HepG2 (cell line): ENCODE results near the gene SASH1. TPM values are rescaled to one million over a fixed set of nuclear protein-coding genes. Genes with fewer than 3 reads are reported as not detected.

ENCODE experiments used
- ATAC-seq: fragments of 200-7000 bp; cut with Tn5 transposase; 3 replicates; pipeline ENCODE4 v1.9.1; 2020; ENCODE audit warnings: mild to moderate bottlenecking, moderate library complexity
- BruUV-seq: library from RNA; stranded (reverse); fragments of 400-500 nt; replicated peaks from 2 replicates; lab custom pipeline; 2021; lab: Mats Ljungman, UMichigan
- CTCF ChIA-PET: fragments of 300-600 bp; formaldehyde crosslinking; extraction: SDS; loops from one replicate; lab custom pipeline; 2021; ENCODE audit warnings: low total read pairs, inconsistent platforms, low intra/inter-chr PET ratio; lab: Yijun Ruan, JAX
- POLR2A ChIA-PET: fragments of 350-600 bp; sonication (Branson Sonifier 250); formaldehyde crosslinking; loops from one replicate; lab custom pipeline; 2020; ENCODE audit warnings: antibody characterized with exemption, inconsistent platforms; lab: Yijun Ruan, JAX
- DNase-seq: peaks from one replicate; pipeline ENCODE4 v3.0.0-alpha.2; 2015; ENCODE audit warnings: low spot score
- FAIRE-seq: peaks from 3 replicates; lab custom pipeline; 2011; peaks lifted over from hg19 to GRCh38; lab: Jason Lieb, UNC
- H2AFZ ChIP-seq: one replicate; pipeline ENCODE4 v1.6.1; 2011; ENCODE audit warnings: low read length, inconsistent platforms
- H3K27ac ChIP-seq: fragments of 300-600 bp; 3 replicates; pipeline ENCODE4 v1.8.0; 2011; ENCODE audit warnings: mixed run types, mild to moderate bottlenecking, mixed read lengths, low read length, inconsistent platforms; ENCODE audit not compliant: insufficient read depth; ENCODE audit errors: extremely low read length
- H3K27me3 ChIP-seq, 2 experiments: fragments of 200-600 bp in 1 of 2; 2 replicates in 1 of 2; 3 replicates in 1 of 2; pipeline versions ENCODE4 v1.6.0 to v1.8.0; 2011; ENCODE audit warnings: low read length in 2 of 2, mild to moderate bottlenecking in 2 of 2, moderate library complexity in 2 of 2, inconsistent platforms in 1 of 2; ENCODE audit not compliant: insufficient read depth in 2 of 2, control insufficient read depth in 1 of 2
- H3K36me3 ChIP-seq, 2 experiments: fragments of 200-600 bp in 1 of 2; replicated peaks in 1 of 2; 2 replicates in 1 of 2; 3 replicates in 1 of 2; pipeline versions ENCODE4 v1.5.1 to v1.8.0; 2011; ENCODE audit warnings: low read length in 2 of 2, inconsistent platforms in 1 of 2; ENCODE audit not compliant: insufficient read depth in 2 of 2, control insufficient read depth in 1 of 2
- H3K4me1 ChIP-seq: 2 replicates; pipeline ENCODE4 v1.5.1; 2012; ENCODE audit warnings: low read length, inconsistent platforms; ENCODE audit not compliant: insufficient read depth
- H3K4me2 ChIP-seq: 2 replicates; pipeline ENCODE4 v1.6.0; 2011; ENCODE audit warnings: low read depth, low read length, inconsistent platforms
- H3K4me3 ChIP-seq, 3 experiments: fragments of 200-600 bp in 1 of 3; sonication (generic), shearing (Covaris generic) in 1 of 3; replicated peaks in 1 of 3; 2 replicates each; pipeline ENCODE4 v1.5.1; 2011 to 2016; ENCODE audit warnings: low read length in 3 of 3, inconsistent platforms in 2 of 3, low read depth in 2 of 3, mild to moderate bottlenecking in 2 of 3, control low read depth in 1 of 3, mixed read lengths in 1 of 3; ENCODE audit not compliant: insufficient read depth in 1 of 3
- H3K79me2 ChIP-seq: one replicate; pipeline ENCODE4 v1.6.1; 2011; ENCODE audit warnings: low read length, inconsistent platforms; ENCODE audit not compliant: insufficient read depth
- H3K9ac ChIP-seq: 2 replicates; pipeline ENCODE4 v1.6.0; 2011; ENCODE audit warnings: mild to moderate bottlenecking, low read depth, low read length, inconsistent platforms; ENCODE audit not compliant: insufficient read depth
- H3K9me3 ChIP-seq: 2 replicates; pipeline ENCODE4 v1.5.1; 2012; ENCODE audit warnings: mild to moderate bottlenecking, low read length
- H4K20me1 ChIP-seq: 2 replicates; pipeline ENCODE4 v1.6.0; 2011; ENCODE audit warnings: inconsistent platforms, mild to moderate bottlenecking, low read length, moderate library complexity; ENCODE audit not compliant: insufficient read depth
- FIP1L1 ChIP-seq: fragments of 200-400 bp; formaldehyde crosslinking; IDR thresholded peaks from 2 replicates; pipeline ENCODE4 v1.6.1; 2018; ENCODE audit warnings: low read depth, mild to moderate bottlenecking, low read length, moderate library complexity, borderline replicate concordance; ENCODE audit not compliant: insufficient read depth
- NAIF1 ChIP-seq: sonication (generic); formaldehyde crosslinking; IDR thresholded peaks from 2 replicates; pipeline ENCODE4 v1.5.0; 2020; ENCODE audit warnings: mild to moderate bottlenecking, missing genetic modification reagents, borderline replicate concordance
- NBN ChIP-seq: fragments of 450-650 bp; conservative IDR thresholded peaks from 2 replicates; pipeline ENCODE4 v1.6.1; 2017
- RBM39 ChIP-seq: fragments of 200-400 bp; formaldehyde crosslinking; IDR thresholded peaks from one replicate; pipeline ENCODE4 v1.6.1; 2018; ENCODE audit warnings: antibody characterized with exemption, mild to moderate bottlenecking, low read depth, low read length; ENCODE audit not compliant: poor library complexity, severe bottlenecking
- SMARCE1 ChIP-seq: fragments of 450-650 bp; IDR thresholded peaks from 2 replicates; pipeline ENCODE4 v1.6.1; 2017; ENCODE audit warnings: borderline replicate concordance
- SRY ChIP-seq: sonication (generic); formaldehyde crosslinking; IDR thresholded peaks from 2 replicates; pipeline ENCODE4 v1.8.0; 2022; ENCODE audit warnings: mild to moderate bottlenecking, missing genetic modification reagents
- TARDBP ChIP-seq: sonication (generic); formaldehyde crosslinking; IDR thresholded peaks from 2 replicates; pipeline ENCODE4 v1.8.0; 2022; ENCODE audit warnings: mild to moderate bottlenecking, missing genetic modification reagents
- ZEB1 ChIP-seq: IDR thresholded peaks from 2 replicates; pipeline ENCODE4 v1.6.1; 2012; ENCODE audit warnings: mild to moderate bottlenecking, low read depth, inconsistent platforms; ENCODE audit not compliant: insufficient replicate concordance
- ZFP36L1 ChIP-seq: sonication (generic); formaldehyde crosslinking; IDR thresholded peaks from 2 replicates; pipeline ENCODE4 v1.8.0; 2022; ENCODE audit warnings: mild to moderate bottlenecking, missing genetic modification reagents, moderate library complexity
- ZKSCAN5 ChIP-seq: sonication (generic); formaldehyde crosslinking; IDR thresholded peaks from 2 replicates; pipeline ENCODE4 v1.5.1; 2020; ENCODE audit warnings: mild to moderate bottlenecking, missing genetic modification reagents
- ZNF615 ChIP-seq: sonication (generic); formaldehyde crosslinking; IDR thresholded peaks from 2 replicates; pipeline ENCODE4 v1.5.0; 2020; ENCODE audit warnings: mild to moderate bottlenecking, missing genetic modification reagents, borderline replicate concordance
- WGBS: methylation state at CpG from one replicate; pipeline ENCODE4 v1.1.6; 2017; ENCODE audit warnings: low lambda C conversion rate; 5-methylcytosine and 5-hydroxymethylcytosine counted together
- in situ Hi-C: cut with HindIII; loops from 2 replicates; pipeline ENCODE4 v1.10.0; 2017; ENCODE audit warnings: low pct_unique_long_range_greater_than_20kb; ENCODE audit not compliant: extremely low pct_ligation_motif_present
- intact Hi-C: fragments of 100-400 bp; cut with micrococcal nuclease; formaldehyde crosslinking; loops from one replicate; pipeline ENCODE4 v1.10.0; 2022; ENCODE audit not compliant: unreplicated experiment
- polyA plus RNA-seq, 8 experiments: library from polyadenylated mRNA; depleted of rRNA in 3 of 8; stranded (reverse) in 7 of 8; unstranded in 1 of 8; fragments of >200 nt; fragmentation: Illumina TruSeq in 4 of 8; extraction: Trizol in 4 of 8; gene quantifications; 2 replicates each; pipeline versions ENCODE4 v1.2.1 to v1.2.3, GENCODE V29; 2011 to 2016; ENCODE audit warnings: low read depth in 4 of 8, missing spikeins in 1 of 8, mixed read lengths in 1 of 8; ENCODE audit not compliant: insufficient read depth in 1 of 8
- total RNA-seq, 5 experiments: library from RNA; depleted of rRNA; stranded (reverse); fragments of >200 nt; fragmentation: Illumina TruSeq; extraction: Trizol; gene quantifications; 2 replicates each; pipeline ENCODE4 v1.2.3, GENCODE V29; 2016; ENCODE audit warnings: low read depth in 1 of 5
- TF ChIP-seq, protein P1 (sequence below): sonication (generic); formaldehyde crosslinking; IDR thresholded peaks from 2 replicates; pipeline ENCODE4 v1.4.0; 2020; ENCODE audit warnings: missing genetic modification reagents, mild to moderate bottlenecking, borderline replicate concordance
- TF ChIP-seq, protein P2 (sequence below): sonication (generic); formaldehyde crosslinking; IDR thresholded peaks from 2 replicates; pipeline ENCODE4 v1.5.0; 2020; ENCODE audit warnings: mild to moderate bottlenecking, missing genetic modification reagents, borderline replicate concordance
- TF ChIP-seq, protein P3 (sequence below): sonication (generic); formaldehyde crosslinking; IDR thresholded peaks from 2 replicates; pipeline ENCODE4; 2020; ENCODE audit warnings: missing genetic modification reagents, mild to moderate bottlenecking, borderline replicate concordance
- TF ChIP-seq, protein P4 (sequence below): sonication (generic); formaldehyde crosslinking; IDR thresholded peaks from 2 replicates; pipeline ENCODE4 v1.8.1; 2022; ENCODE audit warnings: mild to moderate bottlenecking, missing genetic modification reagents

Gene SASH1
- total and polyA plus RNA-seq, 2 of the 13 experiments (the other 11 are each of a cell fraction or from before 2014, with no cell fraction given) = 7.5 to 8.2 TPM

DNA sequence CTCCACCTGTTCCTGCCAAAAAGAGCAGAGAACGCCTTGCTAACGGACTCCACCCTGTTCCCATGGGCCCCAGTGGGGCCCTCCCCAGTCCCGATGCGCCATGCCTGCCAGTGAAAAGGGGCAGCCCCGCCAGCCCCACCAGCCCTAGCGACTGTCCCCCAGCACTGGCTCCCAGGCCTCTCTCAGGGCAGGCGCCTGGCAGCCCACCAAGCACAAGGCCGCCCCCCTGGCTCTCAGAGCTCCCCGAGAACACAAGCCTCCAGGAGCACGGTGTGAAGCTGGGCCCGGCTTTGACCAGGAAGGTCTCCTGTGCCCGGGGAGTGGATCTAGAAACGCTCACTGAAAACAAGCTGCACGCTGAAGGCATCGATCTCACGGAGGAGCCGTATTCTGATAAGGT is 201.8 kb downstream of the SASH1 start:
- WGBS = 98% methylated on average over 9 of the region's 17 CpGs
- ATAC-seq = no peak
- no peak overlapping the region for H2AFZ ChIP-seq
- no peak for FAIRE-seq
- in situ Hi-C loops = no loop called here
- intact Hi-C loops = no loop called here
- H3K27me3 ChIP-seq = no peaks in the 10 kb centered on the region
- no peak overlapping the region for H3K27ac ChIP-seq
- no TSS peak for BruUV-seq
- no peak overlapping the region for H3K9ac ChIP-seq
- no peaks in the 10 kb centered on the region for H3K79me2 ChIP-seq
- no peak for DNase-seq
- H3K4me3 ChIP-seq = no peak overlapping the region
- no peaks in the 10 kb centered on the region for H3K9me3 ChIP-seq
- no peaks in the 10 kb centered on the region for H3K4me1 ChIP-seq
- ChIA-PET CTCF (no interaction called here), POLR2A (no interaction called here)
- peaks cover 19 to 73% of the 10 kb centered on the region in 2 experiments for H3K36me3 ChIP-seq
- no peaks in the 10 kb centered on the region for H4K20me1 ChIP-seq
- H3K4me2 ChIP-seq = no peak overlapping the region
- TF ChIP-seq NBN (no peak), TARDBP (no peak), SMARCE1 (no peak), ZFP36L1 (CRISPR knock-in tag) (no peak), RBM39 (no peak), ZKSCAN5 (CRISPR knock-in tag) (no peak), SRY (no peak), NAIF1 (CRISPR knock-in tag) (no peak), ZNF615 (CRISPR knock-in tag) (no peak), FIP1L1 (no peak), ZEB1 (no peak)
- TF ChIP-seq, protein P1, sequence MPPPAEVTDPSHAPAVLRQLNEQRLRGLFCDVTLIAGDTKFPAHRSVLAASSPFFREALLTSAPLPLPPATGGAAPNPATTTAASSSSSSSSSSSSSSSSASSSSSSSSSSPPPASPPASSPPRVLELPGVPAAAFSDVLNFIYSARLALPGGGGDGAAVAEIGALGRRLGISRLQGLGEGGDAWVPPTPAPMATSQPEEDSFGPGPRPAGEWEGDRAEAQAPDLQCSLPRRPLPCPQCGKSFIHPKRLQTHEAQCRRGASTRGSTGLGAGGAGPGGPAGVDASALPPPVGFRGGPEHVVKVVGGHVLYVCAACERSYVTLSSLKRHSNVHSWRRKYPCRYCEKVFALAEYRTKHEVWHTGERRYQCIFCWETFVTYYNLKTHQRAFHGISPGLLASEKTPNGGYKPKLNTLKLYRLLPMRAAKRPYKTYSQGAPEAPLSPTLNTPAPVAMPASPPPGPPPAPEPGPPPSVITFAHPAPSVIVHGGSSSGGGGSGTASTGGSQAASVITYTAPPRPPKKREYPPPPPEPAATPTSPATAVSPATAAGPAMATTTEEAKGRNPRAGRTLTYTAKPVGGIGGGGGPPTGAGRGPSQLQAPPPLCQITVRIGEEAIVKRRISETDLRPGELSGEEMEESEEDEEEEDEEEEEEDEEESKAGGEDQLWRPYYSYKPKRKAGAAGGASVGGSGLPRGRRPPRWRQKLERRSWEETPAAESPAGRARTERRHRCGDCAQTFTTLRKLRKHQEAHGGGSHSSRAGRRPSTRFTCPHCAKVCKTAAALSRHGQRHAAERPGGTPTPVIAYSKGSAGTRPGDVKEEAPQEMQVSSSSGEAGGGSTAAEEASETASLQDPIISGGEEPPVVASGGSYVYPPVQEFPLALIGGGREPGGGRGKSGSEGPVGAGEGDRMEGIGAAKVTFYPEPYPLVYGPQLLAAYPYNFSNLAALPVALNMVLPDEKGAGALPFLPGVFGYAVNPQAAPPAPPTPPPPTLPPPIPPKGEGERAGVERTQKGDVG (CRISPR knock-in tag) = no peak
- TF ChIP-seq, protein P2, sequence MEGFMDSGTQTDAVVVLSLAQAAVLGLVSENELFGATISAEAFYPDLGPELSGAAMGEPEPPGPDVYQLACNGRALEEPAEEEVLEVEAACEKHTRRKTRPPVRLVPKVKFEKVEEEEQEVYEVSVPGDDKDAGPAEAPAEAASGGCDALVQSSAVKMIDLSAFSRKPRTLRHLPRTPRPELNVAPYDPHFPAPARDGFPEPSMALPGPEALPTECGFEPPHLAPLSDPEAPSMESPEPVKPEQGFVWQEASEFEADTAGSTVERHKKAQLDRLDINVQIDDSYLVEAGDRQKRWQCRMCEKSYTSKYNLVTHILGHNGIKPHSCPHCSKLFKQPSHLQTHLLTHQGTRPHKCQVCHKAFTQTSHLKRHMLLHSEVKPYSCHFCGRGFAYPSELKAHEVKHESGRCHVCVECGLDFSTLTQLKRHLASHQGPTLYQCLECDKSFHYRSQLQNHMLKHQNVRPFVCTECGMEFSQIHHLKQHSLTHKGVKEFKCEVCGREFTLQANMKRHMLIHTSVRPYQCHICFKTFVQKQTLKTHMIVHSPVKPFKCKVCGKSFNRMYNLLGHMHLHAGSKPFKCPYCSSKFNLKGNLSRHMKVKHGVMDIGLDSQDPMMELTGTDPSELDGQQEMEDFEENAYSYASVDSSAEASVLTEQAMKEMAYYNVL (CRISPR knock-in tag) = no peak
- TF ChIP-seq, protein P3, sequence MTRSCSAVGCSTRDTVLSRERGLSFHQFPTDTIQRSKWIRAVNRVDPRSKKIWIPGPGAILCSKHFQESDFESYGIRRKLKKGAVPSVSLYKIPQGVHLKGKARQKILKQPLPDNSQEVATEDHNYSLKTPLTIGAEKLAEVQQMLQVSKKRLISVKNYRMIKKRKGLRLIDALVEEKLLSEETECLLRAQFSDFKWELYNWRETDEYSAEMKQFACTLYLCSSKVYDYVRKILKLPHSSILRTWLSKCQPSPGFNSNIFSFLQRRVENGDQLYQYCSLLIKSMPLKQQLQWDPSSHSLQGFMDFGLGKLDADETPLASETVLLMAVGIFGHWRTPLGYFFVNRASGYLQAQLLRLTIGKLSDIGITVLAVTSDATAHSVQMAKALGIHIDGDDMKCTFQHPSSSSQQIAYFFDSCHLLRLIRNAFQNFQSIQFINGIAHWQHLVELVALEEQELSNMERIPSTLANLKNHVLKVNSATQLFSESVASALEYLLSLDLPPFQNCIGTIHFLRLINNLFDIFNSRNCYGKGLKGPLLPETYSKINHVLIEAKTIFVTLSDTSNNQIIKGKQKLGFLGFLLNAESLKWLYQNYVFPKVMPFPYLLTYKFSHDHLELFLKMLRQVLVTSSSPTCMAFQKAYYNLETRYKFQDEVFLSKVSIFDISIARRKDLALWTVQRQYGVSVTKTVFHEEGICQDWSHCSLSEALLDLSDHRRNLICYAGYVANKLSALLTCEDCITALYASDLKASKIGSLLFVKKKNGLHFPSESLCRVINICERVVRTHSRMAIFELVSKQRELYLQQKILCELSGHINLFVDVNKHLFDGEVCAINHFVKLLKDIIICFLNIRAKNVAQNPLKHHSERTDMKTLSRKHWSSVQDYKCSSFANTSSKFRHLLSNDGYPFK (CRISPR knock-in tag) = no peak
- TF ChIP-seq, protein P4, sequence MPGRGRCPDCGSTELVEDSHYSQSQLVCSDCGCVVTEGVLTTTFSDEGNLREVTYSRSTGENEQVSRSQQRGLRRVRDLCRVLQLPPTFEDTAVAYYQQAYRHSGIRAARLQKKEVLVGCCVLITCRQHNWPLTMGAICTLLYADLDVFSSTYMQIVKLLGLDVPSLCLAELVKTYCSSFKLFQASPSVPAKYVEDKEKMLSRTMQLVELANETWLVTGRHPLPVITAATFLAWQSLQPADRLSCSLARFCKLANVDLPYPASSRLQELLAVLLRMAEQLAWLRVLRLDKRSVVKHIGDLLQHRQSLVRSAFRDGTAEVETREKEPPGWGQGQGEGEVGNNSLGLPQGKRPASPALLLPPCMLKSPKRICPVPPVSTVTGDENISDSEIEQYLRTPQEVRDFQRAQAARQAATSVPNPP (CRISPR knock-in tag) = no peak
